Islet precursor cell (in vitro differentiated cells): Measurements from ENCODE around the gene CT83.

Experiments
- DNase-seq: peaks from one replicate; pipeline ENCODE4 v3.0.0-alpha.2; 2018

The CT83 gene

GRCh38 chrX:116462822-116463221 lies at the start of gene CT83:
TSS of gene CT83 (minus strand) at chrX:116462976. CDS start at chrX:116462856, 120 bp downstream.
- no peak for DNase-seq

GRCh38 chrX:116499780-116500179 lies 37.0 kb upstream of the CT83 start:
- no peak for DNase-seq

GRCh38 chrX:116493271-116493670 lies 30.5 kb upstream of the CT83 start:
- no peak for DNase-seq

- no peak for DNase-seq
Measured at GRCh38 chrX:116490104-116490503, 27.3 kb upstream of the CT83 start.

GRCh38 chrX:116480059-116480458 lies 17.3 kb upstream of the CT83 start:
- DNase-seq, result no peak

- DNase-seq, result no peak
Measured at GRCh38 chrX:116449156-116449555, 13.6 kb downstream of the CT83 start.

GRCh38 chrX:116436358-116436816 lies 26.4 kb downstream of the CT83 start, which contains the start of gene SLC6A14:
TSS of gene SLC6A14 (plus strand) at chrX:116436606. CDS start at chrX:116436710, 104 bp downstream.
- peak; percentile 57 for DNase-seq

- no peak for DNase-seq
Measured at GRCh38 chrX:116435597-116435996, 27.2 kb downstream of the CT83 start.

GRCh38 chrX:116427978-116428377 lies 34.8 kb downstream of the CT83 start:
- DNase-seq, result no peak

- no peak for DNase-seq
Measured at GRCh38 chrX:116417968-116418367, 44.8 kb downstream of the CT83 start.

- DNase-seq, result no peak
Measured at GRCh38 chrX:116417214-116417613, 45.6 kb downstream of the CT83 start.

GRCh38 chrX:116413273-116413672 lies 49.5 kb downstream of the CT83 start:
- DNase-seq, result no peak
